HG03196 (cell line): ENCODE measurements around the gene SLC39A10.
"Not testable (repeated sequence)": the region's sequence is repeated elsewhere in the genome, so short reads cannot be mapped to it uniquely, and the experiment has no call there.

Experiments used
- ATAC-seq: cut with Tn5 transposase; IDR thresholded peaks from one replicate; pipeline ENCODE4 v1.9.1; 2021; ENCODE audit not compliant: unreplicated experiment

The SLC39A10 gene

DNA sequence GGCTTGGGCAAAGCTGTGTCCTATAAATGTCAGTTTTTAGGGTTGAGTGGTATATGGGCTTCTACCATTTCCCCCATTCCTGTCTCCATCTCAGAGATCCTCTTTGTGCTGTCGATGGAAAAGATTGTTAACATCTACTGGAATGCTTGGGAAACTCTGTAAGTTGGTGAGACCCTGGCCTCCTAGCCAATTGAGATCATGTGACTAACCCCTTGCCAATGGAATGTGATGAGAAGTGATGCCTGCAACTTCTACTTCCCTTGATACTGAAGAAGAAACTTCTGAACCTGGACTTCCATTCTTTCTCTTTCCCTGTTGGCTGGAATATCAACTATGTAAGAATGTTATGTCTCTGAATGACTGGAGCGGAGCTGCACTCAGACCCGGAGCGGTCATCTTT, 14.5 kb downstream of the SLC39A10 start:
- no peak for ATAC-seq

DNA sequence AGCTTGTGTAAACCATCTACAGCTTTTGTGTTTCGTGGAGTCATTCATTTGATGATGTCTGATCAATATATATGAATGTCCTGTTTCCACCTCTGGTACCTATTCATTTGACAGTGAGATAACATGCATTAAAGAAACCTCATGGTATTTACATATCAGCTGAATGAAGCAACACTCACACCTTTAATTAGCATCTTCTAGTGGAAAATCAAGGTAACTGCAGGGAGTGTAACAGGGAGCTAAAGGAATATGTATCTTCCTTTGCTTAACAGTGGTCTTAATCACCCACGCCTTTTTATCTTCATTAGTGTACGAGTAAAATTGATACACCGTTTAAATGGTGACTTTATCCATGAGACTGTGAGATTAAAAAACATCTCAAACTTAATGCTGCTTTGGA, 15.6 kb downstream of the SLC39A10 start:
- ATAC-seq: no peak

DNA sequence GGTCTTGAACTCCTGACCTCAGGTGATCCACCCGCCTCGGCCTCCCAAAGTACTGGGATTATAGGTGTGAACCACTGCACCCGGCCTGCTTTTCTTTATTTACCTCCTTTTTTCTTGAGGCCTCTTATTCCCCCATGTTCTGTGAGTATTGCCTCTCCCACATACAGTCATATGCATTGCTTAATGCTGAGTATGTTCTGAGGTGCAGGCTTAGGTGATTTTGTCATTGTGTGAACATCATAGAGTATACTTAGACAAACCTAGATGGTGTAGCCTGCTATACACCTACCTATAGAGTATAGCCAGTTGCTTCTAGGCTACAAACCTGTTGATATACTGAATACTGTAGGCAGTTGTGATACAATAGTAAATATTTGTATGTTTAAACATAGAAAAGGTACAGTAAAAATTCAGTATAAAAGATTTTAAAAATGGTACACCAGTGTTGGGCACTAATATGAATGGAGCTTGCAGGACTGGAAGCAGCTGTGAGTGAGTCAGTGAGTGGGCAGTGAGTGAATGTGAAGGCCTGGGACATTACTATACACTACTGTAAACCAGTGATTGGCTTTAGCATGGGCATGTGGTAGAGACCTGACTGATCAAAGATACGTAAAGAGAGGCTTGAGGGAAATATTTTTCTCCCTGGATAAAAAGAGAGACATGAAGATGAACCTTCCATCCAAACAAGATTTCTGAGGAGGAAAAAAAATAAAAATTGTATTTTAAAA, 17.6 kb downstream of the SLC39A10 start:
- ATAC-seq: no peak

DNA sequence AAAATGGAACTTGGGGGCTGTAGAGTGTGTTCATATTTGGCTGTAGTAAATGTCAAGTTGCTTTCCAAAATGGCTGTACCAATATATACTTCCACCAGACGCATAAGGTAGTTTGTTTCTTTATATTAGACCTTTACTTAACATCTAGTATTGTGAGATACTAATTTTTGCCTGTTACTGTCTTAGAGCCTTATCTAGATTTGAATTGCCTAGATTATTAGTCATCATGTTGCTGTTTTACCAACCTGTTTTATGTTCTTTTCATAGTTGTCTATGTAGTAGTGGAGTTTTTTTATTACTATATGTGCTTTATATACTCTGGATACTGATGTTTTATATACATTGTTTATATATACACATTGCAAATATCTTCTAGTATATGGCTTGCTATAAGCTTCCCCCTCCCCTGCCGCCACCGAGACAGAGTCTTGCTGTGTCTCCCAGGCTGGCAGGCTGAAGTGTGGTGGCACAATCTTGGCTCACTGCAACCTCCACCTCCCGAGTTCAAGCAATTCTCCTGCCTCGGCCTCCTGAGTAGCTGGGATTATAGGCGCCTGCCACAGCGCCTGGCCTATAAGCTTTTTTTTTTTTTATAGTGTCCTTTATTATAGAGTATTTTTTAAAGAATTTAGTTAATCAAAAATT, 18.9 kb downstream of the SLC39A10 start:
- no peak for ATAC-seq

DNA sequence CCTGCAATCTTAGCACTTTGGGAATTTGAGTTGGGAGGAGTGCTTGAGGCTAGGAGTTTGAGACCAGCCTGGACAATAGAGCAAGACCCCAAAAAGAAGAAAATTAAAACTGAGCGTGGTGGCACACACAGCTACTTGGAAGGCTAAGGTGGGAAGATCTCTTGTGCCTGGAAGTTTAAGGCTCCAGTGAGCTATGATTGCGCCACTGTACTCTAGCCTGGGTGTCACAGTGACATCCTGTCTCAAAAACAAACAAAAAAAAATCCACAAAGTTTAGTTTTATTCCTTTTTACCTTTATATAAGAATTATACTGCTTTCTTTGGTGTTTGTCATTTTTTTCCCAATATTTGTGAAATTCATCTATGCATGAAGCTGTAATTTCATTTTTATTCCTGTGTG, 20.3 kb downstream of the SLC39A10 start:
- ATAC-seq: no peak

DNA sequence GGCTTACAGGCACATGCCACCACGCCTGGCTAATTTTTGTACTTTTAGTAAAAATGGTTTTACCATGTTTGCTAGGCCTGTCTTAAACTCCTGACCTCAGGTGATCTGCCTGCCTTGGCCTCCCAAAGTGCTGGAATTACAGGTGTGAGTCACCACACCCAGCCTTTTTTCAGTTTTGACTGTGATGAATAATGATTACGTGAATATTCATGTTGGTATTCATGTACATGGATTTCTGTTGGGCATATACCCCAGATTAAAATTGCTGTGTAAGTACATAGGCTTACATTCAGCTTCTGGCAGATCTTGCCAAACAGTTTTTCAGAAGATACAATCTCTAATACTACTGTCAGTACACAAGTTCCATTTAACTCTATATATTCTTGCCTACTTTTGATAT, 20.9 kb downstream of the SLC39A10 start:
- ATAC-seq: no peak

DNA sequence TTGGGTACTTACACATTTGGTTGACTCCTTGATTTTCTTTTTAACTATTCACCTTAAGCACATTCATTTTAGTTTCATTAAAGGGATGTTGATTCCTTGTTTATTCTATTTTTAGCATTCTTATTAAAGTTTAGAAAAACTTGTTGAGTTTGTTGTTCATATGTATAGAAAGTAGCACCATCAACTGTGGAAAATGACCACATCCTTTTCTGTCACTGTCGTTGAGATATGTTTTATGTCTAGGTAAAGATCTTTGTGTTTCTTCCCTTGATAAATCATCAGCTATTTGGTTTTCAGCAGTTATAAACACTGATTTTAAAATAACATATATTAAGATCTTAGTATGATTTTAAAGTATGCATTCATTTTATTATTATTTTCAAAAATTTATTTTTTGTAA, 25.1 kb downstream of the SLC39A10 start:
- ATAC-seq: no peak

DNA sequence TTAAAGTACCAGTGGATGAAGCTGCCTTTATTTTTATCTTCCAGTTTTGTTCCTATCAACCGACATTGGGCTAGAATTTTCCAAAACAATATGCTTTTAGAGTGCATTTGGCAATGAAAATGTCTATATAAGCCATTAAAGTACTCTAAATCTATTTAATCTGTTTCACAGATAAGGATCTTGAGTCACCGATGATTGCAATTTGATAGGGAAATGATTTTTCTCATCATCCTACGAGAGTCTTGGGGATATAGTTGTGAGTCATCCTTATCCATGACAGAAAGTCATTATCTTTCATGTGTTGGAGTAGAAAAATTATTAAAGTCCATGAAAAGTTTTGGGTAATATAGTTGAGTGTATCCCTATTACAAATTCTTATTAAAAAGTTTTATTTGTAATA, 26.1 kb downstream of the SLC39A10 start:
- ATAC-seq: no peak

DNA sequence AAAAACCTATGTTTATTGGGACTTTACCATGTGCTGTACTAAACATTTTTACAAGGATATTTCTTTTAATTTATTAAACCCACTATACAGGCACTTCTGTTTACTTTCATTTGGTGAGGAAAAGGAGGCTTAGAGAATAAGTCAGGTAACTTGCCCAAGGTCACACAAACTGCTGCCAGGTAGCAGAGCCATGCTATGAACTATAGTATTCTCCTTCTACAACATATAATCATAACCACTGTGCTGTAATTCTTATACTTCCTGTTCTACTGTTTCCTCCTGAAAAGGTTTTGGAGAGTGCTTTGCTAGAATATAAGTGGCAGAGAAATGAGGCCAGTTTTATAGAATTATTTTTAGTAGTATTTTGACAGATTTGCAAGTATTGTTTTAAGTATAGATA, 29.5 kb downstream of the SLC39A10 start:
- ATAC-seq: no peak

DNA sequence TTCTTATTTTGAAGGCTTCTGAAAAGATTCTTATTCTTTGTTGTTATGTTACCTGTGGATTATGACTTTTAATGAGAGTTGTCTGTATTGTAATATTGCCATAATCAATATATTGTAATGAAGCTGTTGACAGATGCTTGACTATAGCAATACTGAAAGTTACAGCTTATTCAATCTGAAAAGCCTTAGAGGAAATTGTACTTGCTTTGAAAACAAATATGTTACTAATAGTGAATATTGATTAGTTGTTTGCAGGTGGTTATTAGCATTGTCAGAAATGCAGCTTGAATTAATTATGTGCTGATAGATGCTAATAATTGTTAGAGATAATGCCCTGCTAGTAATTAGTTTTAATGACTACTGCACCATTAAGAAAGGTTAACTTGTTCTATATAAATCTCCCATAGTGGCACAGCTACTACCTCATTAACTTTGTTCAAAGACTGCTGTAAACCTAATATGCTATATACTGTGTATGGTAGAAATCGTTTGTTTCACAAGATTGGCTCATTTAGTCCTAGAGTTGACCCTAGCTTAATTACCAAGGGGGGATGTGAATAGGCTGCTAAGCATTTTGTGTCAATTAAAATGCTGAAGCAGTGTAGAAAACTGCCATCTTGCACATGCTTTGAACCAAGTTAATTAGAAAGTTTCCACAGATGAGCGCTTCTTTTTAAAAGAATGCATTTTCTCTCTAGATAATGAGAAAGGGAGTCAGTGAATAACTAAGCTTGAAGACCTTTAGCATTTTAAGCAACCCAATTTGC, 30.5 kb downstream of the SLC39A10 start:
- ATAC-seq: no peak

DNA sequence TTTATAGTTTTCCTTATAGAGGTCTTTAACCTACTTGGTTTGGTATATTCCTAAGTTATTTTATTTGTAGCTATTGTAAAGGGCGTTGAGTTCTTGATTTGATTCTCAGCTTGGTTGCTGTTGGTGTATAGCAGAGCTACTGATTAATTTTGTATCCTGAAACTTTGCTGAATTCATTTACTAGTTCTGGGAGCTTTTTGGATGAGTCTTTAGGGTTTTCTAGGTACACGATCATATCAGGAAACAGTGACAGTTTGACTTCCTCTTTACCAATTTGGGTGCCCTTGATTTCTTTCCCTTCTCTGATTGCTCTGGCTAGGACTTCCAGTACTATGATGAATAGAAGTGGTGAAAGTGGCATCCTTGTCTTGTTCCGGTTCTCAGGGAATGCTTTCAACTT, 35.5 kb downstream of the SLC39A10 start:
- not testable (repeated sequence) for ATAC-seq

DNA sequence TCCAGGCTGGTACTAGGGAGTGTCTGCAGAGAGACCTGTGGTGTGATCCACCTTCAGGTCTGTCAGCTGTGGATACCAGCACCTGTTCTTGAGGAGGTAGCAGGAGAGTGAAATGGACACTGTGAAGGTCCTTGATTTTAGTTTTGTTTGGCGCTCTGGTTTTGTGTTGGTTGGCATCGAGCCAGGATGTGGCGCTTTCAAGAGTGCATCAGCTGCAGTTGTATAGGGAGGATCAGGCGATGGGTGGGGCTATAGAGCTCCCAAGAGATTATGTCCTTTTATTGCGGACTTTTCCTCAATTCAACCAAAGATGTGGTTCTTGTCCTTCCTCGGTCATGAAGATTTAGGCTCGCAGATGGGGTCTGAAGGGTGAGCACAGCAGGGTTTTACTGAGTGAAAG, 37.5 kb downstream of the SLC39A10 start:
- ATAC-seq: no peak

DNA sequence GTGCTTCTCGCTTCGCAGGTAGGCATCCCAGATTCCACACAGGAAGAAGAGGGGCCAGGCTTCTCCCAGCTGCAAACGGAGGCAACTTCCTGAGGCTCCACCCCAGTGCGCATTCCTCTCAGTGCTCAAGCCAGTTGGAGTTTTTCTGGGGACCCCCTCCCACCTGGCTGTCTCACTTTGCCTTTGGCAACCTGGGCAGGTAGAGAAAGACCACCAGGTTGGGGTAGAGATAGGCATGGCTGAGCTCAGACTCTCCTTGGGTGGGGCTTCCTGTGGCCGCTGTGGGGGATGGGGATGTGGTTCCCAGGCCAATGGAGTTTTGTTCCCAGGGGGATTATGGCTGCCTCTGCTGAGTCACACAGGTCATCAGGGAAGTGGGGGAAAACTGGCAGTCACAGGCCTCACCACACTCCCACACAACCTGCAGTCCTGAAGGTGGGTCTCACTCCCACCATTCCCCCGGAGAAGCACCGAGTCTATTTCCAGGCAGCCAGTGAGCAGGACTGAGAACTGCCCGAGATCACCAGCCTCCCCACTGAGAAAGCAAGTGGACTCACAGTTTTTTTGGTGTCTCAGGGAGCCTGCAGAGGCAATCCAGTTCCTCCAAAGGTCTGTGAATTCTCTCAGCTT, 38.1 kb downstream of the SLC39A10 start:
- no peak for ATAC-seq

DNA sequence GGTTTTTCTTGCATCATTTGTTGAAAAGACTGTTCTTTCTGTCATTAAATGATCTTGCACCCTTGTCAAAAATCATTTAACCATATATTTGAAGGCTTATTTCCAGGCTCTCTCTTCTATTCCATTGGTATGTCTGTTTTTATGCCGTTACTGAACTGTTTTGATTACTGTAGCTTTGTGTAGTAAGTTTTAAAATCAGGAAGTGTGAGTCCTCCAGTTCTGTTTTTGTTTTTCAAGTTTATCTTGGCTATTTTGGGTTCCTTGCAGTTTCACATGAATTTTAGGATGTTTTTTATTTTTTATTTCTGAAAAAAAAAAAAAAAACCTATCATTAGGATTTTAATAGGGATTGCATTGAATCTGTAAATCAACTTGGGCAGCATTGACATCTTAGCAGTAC, 39.0 kb downstream of the SLC39A10 start:
- ATAC-seq: no peak

DNA sequence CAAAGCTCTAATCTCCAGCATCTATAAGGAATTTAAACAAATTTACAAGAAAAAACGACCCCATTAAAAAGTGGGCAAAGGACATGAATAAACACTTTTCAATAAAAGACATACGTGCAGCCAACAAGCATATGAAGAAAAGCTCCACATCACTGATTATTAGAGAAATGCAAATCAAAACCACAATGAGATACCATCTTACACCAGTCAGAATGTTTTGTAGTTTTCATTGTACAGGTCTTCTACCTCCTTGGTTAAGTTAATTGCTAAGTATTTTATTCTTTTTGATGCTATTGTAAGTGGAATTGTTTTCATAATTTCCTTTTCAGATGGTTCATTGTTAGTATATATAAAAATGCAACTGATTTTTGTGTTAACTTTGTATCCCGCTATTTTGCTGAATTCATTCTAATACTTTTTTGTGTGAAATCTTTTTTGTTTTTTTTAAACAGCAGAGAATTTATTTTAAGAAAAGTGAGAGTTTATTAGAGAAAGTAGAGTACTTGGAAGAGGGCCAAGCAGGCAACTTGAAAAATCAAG, 40.7 kb downstream of the SLC39A10 start:
- ATAC-seq: no peak

DNA sequence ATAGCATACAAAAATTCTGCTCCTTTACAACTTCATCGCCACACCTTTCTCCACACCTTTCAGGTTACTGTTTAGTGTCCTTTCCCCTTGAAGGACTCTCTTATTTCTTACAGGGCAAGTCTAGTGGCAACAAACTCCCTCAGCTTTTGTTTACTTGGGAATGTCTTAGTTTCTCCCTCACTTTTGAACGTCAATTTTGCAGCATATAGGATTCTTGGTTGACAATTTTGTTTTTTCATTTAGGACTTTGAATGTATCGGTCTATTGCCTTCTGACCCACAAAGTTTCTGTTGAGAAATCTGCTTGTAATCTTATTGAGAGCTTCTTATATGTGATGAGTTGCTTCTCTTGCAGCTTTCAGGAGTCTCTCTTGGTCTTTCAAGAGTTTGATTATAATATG, 43.5 kb downstream of the SLC39A10 start:
- ATAC-seq: no peak

DNA sequence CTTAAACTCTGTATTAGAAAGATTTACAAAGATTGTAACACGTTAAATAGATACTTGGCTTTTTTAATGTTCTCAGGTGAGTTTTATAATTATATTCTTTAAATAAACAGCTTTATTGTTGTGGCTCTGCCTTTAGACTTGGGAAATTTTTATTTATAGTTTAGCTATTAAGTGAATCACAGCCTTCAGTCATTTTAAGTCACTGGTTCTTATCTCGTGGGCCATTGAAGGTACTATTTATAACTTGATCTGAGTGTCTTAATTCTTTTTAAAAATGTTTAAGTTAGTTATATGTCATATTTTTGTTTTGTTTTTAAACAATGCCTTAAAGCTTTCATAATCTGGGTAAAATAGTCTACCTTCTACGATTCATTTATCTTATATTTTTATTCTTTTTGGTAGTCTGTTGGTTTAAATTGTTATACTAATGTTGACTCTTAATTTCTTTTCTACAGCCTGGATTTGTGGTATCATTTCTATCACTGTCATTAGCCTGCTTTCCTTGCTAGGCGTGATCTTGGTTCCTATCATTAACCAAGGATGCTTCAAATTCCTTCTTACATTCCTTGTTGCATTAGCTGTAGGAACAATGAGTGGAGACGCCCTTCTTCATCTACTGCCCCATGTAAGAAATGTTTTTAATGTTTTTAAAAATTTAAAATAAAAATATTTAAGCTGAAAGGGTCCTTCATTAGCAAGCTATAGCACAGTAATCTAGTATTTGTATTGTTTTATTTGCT, 49.3 kb downstream of the SLC39A10 start:
- ATAC-seq: no peak

DNA sequence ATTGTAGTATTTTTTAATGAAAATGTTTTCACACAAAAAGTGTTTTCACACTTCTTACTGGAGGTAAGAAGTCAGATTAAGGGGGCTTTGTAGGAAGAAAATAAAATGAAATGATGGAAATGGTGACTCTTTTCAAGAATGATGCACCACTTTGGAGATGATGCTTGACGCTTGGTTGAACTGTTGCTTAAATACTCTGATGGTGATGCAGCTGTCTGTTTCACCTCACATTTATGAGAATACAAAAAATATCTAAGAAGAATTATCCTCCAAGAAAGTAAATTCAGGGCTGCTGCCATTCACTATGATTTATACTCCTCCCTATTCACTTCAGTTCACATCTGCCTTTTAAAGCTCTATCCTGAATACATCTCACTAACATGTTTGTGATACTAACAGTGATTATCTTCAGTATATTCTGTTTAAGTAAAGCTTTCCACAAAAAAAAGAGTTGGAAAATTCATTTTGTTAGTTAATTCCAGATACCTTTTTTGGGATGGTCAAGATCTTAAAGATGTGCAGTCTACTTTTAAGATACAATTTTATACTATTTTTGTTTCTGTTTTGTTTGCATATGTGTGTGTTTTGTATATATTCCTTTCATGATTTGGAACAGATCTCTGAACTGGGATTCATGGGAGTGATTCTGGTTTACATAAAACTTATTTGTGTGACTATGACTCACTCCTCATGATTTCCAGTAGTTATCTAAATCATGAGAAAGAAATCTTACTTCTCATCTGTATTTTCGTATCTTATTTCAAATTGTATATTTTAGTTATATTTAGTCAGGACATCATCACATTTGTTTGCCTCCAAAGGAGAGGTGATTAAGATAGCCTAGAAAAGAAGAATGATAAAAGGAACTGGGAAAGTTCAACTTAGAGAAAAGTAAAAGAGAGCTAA, 53.1 kb downstream of the SLC39A10 start:
- ATAC-seq: no peak

DNA sequence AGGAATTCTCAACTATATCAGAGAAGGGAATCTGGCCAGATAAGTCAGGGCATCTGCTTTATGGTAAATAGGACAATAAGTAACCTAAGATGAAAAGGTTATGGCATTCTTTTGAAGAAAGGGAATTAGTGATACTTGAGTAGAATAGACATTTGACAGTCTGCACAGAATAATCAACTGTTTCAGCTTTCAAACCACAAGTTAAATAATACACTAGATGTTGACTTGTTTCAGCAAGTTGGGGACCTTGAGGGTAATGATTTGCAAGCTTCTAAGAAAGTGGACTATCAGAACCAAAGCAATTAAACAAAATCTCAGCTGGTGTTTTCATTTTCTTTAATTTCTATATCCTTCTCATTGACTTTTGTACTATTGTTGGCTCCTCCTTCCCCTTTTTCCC, 54.5 kb downstream of the SLC39A10 start:
- ATAC-seq: peak; percentile 91

DNA sequence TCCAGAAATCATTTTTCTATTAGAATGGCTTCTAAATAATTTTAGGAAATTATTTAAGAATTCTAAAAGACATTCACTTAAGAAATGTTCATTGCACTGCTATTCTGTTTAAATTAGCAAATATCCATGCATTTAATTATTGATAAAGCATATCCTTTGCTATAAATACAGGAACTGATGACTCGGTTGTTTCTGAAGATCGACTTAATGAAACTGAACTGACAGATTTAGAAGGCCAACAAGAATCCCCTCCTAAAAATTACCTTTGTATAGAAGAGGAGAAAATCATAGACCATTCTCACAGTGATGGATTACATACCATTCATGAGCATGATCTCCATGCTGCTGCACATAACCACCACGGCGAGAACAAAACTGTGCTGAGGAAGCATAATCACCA, 59.4 kb downstream of the SLC39A10 start:
- ATAC-seq: no peak
